Suppressor macrophage (primary cell): ENCODE results near the gene CLDN18.

Source experiments
- DNase-seq, 4 experiments: peaks; one replicate each; pipeline ENCODE4 v3.0.0-alpha.2; 2020 to 2022

The CLDN18 gene

DNA sequence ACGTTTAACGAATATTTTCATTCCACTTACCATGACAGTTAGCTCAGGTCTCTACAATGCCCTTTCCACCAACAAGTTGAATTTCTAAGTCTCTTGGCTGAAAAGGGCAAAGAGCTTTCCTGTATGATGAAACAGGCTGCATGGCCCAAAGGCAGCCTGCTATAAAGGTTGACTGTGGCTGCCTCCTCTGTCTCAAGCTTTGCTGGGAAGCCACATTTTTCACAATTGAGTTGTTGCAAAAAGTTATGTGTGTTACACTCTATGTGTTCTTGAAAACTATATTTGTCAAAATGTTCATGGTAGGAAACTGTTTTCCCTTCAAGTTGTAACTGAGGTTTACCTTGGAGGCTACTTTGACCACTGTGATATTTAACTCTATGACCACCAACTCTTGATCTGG is 56.0 kb downstream of the CLDN18 start:
- DNase-seq = no peak

DNA sequence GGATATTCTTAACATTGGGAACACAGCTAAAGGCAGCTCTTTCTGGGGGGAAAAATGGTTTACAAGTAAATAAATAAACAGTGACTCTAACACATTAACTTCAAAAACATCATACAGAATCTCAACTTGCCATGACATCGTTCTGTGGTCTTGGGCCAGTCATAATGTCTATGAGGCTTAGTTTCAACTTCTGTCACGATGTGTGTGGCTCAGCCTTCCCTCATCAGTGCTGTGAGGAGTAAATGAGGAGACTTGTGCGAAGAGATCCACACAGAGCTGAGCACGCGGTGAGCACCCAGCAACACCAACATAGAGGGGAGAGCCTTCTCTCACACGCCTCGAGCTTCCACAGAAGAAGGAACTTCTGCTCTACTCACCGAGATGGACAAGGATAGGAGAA is 56.4 kb downstream of the CLDN18 start:
- DNase-seq = no peak

DNA sequence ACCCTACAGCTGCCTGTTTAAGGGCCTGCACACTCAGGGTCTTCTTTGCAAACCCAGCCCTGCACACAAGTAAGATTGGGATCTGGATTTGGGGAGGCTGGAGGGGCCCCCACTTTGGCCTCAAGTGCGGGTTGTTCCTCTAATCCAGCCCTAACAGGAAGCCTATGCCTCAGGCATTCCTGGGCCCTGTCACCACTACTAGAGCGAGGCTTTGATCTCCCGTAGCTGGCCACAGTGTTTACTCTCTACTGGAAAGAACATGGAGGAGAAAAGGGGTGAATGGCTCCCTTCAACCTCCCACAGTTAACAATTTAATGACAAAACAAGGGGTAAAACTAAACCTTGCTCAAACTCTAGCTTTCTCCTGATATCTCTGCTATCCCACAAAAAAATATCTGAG is 57.0 kb downstream of the CLDN18 start:
- no peak for DNase-seq

DNA sequence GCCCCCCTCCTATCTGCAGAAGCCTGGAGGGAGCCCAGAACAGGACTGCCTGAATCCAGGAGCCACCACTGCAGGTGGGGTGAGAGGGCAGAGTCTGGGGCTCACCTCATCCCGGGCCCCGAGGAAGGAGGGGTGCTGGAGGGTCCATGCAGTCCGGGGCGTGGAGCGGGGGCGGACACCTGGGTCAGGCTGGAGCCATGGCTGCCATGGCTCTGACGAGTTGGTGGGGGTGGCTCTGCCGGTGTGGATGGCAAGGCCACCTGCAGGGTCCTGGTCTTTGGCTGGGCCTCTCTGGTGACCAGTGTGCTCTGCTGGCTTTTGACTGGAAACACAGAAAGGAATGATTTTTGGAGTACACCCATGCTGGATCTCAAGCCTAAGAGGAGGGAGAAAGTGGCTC is 58.1 kb downstream of the CLDN18 start:
- DNase-seq = no peak

DNA sequence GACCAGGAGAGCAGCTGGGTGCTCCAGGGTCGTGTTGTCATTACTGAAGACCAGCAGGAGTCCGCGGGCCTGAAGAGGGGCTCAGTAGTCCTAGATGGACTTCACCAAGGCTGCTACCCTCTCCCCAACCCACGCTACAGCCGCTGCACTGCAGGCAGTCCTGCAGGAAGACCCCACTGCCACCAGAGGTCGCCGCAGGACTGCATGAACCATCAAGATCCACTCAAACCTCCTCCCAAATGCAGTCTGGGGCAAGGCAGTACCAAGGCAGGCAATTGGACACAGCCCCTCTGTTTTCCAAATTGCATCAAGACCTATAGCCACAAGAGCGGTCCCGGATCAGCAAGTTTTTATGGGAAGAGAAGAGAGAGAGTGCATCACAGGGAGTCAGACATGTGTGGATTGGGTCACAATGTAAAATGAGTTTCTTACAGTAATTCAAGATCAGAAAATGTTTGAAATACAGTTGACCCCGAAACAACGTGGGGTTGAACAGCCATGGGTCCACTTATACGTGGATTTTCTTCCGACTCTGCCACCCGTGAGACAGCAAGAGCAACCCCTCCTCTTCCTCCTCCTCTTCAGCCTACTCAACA is 58.7 kb downstream of the CLDN18 start:
- DNase-seq = peak; percentile 85 to 92 (median 90)

DNA sequence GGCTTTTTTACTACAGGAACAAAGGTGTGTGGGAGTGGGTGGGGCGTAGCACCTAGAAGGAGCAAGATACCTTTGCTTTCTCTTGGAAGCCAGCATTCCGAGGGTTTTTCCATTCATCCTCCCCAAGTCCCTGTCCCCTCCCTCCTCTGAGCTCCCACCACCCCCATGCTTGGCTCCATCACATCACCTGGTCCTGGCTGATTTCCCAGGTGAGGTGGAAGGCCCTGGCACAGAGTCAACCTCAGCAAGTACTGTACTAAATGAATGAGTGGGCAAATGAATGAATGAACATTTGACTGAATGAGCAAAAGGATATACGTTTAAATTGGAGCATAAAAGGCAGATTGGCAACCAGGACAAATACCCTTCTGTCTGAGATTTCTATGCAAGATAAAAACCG is 60.0 kb downstream of the CLDN18 start:
- DNase-seq = no peak

DNA sequence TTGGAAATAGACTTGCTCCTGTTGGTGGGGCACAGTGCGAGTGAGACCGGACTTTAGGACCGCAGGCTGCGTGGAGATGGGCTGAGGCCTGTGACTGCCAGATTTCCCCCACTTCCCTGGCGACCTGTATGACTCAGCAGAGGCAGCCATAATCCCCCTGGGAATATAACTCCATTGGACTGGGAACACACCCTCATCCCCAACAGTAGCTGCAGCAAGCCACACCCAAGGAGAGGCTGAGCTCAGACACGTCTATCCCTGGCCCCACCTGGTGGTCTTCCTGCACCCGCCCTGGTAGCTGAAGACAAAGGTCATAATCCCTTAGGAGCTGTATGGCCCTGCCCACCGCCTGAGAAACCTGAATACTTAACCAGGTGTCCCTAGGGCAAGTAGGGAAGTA is 62.8 kb downstream of the CLDN18 start:
- DNase-seq = no peak

DNA sequence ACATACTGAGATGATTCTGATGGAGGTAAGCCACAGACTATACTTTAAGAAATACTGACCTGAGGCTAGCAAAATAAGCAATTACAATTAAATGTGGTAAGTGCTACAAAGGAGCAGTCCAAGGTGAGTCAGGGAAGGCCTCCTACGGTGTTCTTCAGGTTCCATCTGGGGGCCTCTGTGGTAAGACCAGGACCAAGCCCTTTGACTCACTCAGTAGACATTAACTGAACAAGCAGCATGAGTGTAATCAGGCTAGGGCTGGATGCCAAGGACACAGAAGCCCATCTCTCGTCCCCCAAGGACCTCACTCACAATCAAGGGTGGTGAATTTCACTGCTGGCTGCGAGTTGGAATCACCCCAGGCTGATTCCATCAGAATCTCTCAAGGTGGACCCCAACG is 68.1 kb downstream of the CLDN18 start:
- DNase-seq = no peak

DNA sequence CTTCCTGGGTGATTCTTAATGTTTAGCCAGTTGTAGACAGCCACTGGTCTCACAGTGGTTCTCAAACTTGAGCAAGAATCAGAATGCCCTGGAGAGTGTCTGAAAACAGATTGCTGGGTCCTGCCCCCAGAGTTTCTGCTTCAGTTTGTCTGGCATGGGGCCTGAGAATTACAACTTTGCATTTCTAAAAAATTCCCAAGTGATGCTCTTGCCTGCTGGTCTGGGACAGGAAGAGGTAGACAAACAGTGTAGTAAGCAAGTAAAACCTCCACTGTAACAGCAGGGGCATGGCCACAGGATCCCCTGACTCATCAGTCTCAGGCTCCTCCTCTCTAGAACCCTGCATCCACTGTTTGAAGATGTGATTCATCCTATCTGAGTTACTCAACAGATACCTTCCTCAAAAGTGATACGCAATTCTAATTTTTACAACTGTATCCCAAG is 69.0 kb downstream of the CLDN18 start:
- DNase-seq = peak; percentile 34 to 66 (median 58)

DNA sequence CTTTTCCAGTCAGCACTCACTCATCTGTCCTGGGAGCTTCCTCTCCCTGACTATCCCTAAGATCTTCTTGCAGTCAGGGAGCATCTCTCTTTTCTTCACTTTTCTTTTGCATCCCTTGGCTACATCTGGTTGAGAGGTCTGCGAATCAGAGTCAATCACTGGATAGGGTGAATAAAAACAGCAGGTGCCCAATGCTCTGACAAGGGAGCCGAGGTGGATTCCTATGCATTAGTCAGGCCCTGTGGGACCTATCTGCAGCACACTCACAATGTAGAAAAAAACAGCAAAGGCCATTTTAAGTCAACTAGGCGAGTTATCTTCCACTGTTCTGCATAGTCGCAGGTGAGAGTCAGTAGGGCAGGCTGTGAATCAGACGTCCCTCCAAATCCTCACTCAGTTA is 69.9 kb downstream of the CLDN18 start:
- DNase-seq = no peak

DNA sequence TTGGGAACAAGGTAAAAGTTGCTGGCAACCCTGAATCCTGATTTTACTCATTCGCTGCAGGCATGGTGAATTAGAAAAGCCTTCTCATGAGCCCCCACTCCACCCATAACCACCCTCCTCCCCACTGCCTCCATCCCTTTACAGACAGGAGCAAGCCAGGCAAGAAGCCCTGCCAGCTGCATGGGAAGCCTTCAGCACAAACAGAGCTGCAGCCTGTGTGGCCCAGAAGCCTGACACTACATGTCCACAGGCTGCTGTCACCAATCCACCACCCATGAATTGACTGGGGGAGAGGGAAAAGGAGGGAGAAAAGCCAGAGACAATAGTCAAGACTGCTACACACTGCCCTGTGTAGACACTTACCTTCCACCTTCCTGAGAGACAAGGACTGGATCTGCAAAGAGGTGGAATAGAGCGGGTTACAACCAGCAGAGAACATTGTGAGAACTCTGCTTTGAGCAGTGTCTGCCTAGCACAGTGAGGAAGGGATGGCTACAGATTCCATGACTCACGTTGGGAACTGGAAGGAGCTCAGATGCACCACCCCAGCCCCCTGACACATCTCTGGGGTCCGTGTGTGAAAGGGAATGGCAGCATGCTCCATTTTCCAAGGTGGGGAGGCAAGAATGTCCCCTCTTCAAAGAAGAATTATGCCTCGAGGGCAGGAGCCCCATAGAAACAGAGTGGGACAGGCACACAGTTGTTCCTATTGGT is 71.6 kb downstream of the CLDN18 start:
- no peak for DNase-seq

DNA sequence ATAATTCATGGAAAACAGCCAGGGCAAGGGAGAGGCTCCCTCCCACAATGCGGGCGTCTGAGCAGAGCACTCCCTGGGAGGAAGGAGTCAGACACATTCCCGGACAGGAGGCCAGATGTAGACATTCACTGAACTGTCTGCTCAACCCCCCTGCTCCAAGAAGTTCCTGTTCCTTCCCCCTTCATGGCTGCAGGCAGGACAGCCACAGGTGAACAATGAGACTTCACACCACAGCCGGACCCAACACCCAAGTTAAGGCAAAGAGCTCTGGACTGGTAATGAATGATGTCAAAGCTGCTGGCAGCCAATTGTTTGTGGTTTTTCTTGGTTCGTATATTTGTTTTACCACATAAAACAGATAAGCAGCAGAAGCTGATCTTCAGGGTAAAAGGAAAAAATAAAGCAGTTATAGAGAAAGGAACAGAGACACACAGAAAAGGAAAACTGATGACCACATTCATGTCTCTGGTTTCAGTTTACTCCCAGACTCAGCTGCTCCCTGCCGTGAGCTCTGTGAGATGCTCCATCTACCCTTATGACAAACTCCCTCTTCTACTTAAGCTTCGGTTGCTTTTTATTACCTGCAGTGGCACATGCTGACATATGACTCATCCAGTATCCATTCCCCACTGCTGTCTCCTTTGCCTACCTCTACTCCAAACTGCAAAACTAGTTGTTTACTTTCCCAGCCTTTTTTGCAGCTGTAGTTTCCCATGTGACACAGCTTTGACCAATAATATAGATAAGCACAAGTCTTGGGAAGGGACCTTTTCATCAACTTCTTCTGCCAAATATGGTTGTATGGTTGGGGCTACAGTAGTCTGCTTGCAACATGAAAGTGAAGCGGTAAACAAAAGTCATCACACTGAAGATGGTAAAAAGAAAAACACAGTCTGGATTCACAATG is 72.4 kb downstream of the CLDN18 start:
- DNase-seq = peak in 1 of 4 experiments; percentile 7

DNA sequence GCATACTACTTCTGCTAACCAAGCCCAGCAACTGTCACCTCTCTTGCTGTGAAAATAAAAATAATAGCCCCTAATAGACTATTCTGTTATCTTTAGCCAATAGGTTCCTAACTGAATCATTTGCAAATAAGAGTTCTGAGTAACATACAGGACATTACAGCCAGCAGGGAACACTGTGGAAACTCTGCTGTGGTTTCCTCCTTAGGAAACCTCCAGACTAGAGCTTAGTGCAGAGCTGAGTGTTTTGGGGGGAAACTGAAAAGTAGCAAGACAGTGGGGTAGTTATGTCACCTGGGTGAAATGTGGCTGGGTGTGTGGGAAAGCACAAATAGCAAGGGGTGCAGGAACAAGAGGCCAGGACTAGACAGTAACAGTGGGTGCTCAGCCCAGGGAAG is 73.0 kb downstream of the CLDN18 start:
- no peak for DNase-seq
